Renal pelvis (tissue), 4 donors: Measurements from ENCODE around the gene ADGRV1. TPM values are rescaled to one million over a fixed set of nuclear protein-coding genes. Genes with fewer than 3 reads are reported as not detected.
"Not testable (repeated sequence)": the region's sequence is repeated elsewhere in the genome, so short reads cannot be mapped to it uniquely, and the experiment has no call there.

Source experiments
- DNase-seq: peaks from one replicate; pipeline ENCODE4 v3.0.0-alpha.2; 2013
- polyA plus RNA-seq, 3 donors: library from polyadenylated mRNA; unstranded; fragments of 120-200 nt; gene quantifications; one replicate each; pipeline ENCODE4 v1.2.1, GENCODE V29; 2013; ENCODE audit not compliant: insufficient read length in 3 of 3

Gene ADGRV1
- polyA plus RNA-seq, 3 donors: 11.3 to 15.4 (median 14.0) TPM

GRCh38 chr5:90983148-90983547 lies 424.6 kb downstream of the ADGRV1 start:
- DNase-seq: no peak

GRCh38 chr5:90983711-90984124 lies 425.1 kb downstream of the ADGRV1 start:
- no peak for DNase-seq

GRCh38 chr5:90985341-90985740 lies 426.7 kb downstream of the ADGRV1 start:
- DNase-seq: no peak

GRCh38 chr5:90987726-90988125 lies 429.1 kb downstream of the ADGRV1 start:
- DNase-seq: no peak

GRCh38 chr5:90991201-90991600 lies 432.6 kb downstream of the ADGRV1 start:
- DNase-seq: no peak

- no peak for DNase-seq
These were observed 436.2 kb downstream of the ADGRV1 start for GRCh38 chr5:90994796-90995195.

GRCh38 chr5:90996089-90996488 lies 437.5 kb downstream of the ADGRV1 start:
- no peak for DNase-seq

- DNase-seq: no peak
These were observed 438.5 kb downstream of the ADGRV1 start for GRCh38 chr5:90997082-90997481.

GRCh38 chr5:91000743-91001142 lies 442.1 kb downstream of the ADGRV1 start:
- no peak for DNase-seq

GRCh38 chr5:91006713-91007112 lies 448.1 kb downstream of the ADGRV1 start:
- no peak for DNase-seq

GRCh38 chr5:91007251-91007650 lies 448.7 kb downstream of the ADGRV1 start:
- no peak for DNase-seq

GRCh38 chr5:91007780-91008402 lies 449.3 kb downstream of the ADGRV1 start:
- DNase-seq: no peak

- no peak for DNase-seq
These were observed 451.5 kb downstream of the ADGRV1 start for GRCh38 chr5:91010090-91010489.

- no peak for DNase-seq
These were observed 452.4 kb downstream of the ADGRV1 start for GRCh38 chr5:91011029-91011428.

- not testable (repeated sequence) for DNase-seq
These were observed 454.3 kb downstream of the ADGRV1 start for GRCh38 chr5:91012867-91013266.

- no peak for DNase-seq
These were observed 457.7 kb downstream of the ADGRV1 start for GRCh38 chr5:91016322-91016721.

GRCh38 chr5:91016954-91017700 lies 458.5 kb downstream of the ADGRV1 start:
- DNase-seq: no peak

- no peak for DNase-seq
These were observed 459.6 kb downstream of the ADGRV1 start for GRCh38 chr5:91018200-91018599.

- DNase-seq: no peak
These were observed 460.2 kb downstream of the ADGRV1 start for GRCh38 chr5:91018712-91019371.

GRCh38 chr5:91020065-91020800 lies 461.6 kb downstream of the ADGRV1 start:
- no peak for DNase-seq

- no peak for DNase-seq
These were observed 463.9 kb downstream of the ADGRV1 start for GRCh38 chr5:91022518-91022917.

GRCh38 chr5:91024206-91024605 lies 465.6 kb downstream of the ADGRV1 start:
- DNase-seq: peak; percentile 19
